GM23338 (cell line): Measurements from ENCODE around the gene TOMM70. TPM values are rescaled to one million over a fixed set of nuclear protein-coding genes. Genes with fewer than 3 reads are reported as not detected.

Experiments used
- ATAC-seq: fragments of 200-7000 bp; cut with Tn5 transposase; 3 replicates; pipeline ENCODE4 v1.9.1; 2020
- DNase-seq: peaks from one replicate; pipeline ENCODE4 v3.0.0-alpha.2; 2015; ENCODE audit warnings: low spot score
- H2AFZ ChIP-seq: fragments of 200-600 bp; sonication (generic); 2 replicates; pipeline ENCODE4 v1.8.0; 2016; ENCODE audit warnings: antibody characterized with exemption, mild to moderate bottlenecking, moderate library complexity
- H3F3A ChIP-seq: fragments of 200-600 bp; sonication (generic); replicated peaks from 2 replicates; pipeline ENCODE4 v1.8.0; 2017; ENCODE audit warnings: antibody characterized with exemption, mixed run types, low read depth
- H3K27ac ChIP-seq: fragments of 200-600 bp; sonication (generic); 2 replicates; pipeline ENCODE4 v1.6.1; 2016; ENCODE audit warnings: low read depth
- H3K27me3 ChIP-seq: fragments of 200-600 bp; sonication (generic); 2 replicates; pipeline ENCODE4 v1.8.0; 2016; ENCODE audit warnings: mild to moderate bottlenecking, mixed run types, moderate library complexity; ENCODE audit not compliant: insufficient read depth
- H3K36me3 ChIP-seq: fragments of 200-600 bp; sonication (generic); 2 replicates; pipeline ENCODE4 v1.8.0; 2016; ENCODE audit warnings: mild to moderate bottlenecking; ENCODE audit not compliant: insufficient read depth
- H3K4me1 ChIP-seq: fragments of 200-600 bp; sonication (generic); 2 replicates; pipeline ENCODE4 v1.8.0; 2016; ENCODE audit warnings: mild to moderate bottlenecking, moderate library complexity; ENCODE audit not compliant: insufficient read depth
- H3K4me2 ChIP-seq: fragments of 200-600 bp; sonication (generic); 2 replicates; pipeline ENCODE4 v1.7.1; 2017; ENCODE audit warnings: mixed run types
- H3K4me3 ChIP-seq: fragments of 200-600 bp; sonication (generic); 2 replicates; pipeline ENCODE4 v1.6.1; 2016; ENCODE audit warnings: mixed run types
- H3K79me2 ChIP-seq: fragments of 200-600 bp; sonication (generic); replicated peaks from 2 replicates; pipeline ENCODE4 v1.8.0; 2017; ENCODE audit warnings: mild to moderate bottlenecking; ENCODE audit not compliant: insufficient read depth
- H3K9me2 ChIP-seq: fragments of 200-600 bp; sonication (generic); 2 replicates; pipeline ENCODE4 v1.8.0; 2017; ENCODE audit not compliant: insufficient read depth
- H4K20me1 ChIP-seq: fragments of 200-600 bp; sonication (generic); replicated peaks from 2 replicates; pipeline ENCODE4 v1.8.0; 2017; ENCODE audit warnings: mild to moderate bottlenecking; ENCODE audit not compliant: insufficient read depth
- H3K27ac Mint-ChIP-seq: 2 replicates; pipeline ENCODE4 v1.8.0; 2020; ENCODE audit warnings: inconsistent platforms, mild to moderate bottlenecking, moderate library complexity, mixed read lengths
- H3K27me3 Mint-ChIP-seq: 3 replicates; pipeline ENCODE4 v1.8.0; 2022; ENCODE audit warnings: low read depth, mild to moderate bottlenecking, moderate library complexity, mixed read lengths, inconsistent platforms; ENCODE audit not compliant: insufficient read depth, poor library complexity
- H3K36me3 Mint-ChIP-seq: 3 replicates; pipeline ENCODE4 v1.8.0; 2021; ENCODE audit warnings: low read depth, mild to moderate bottlenecking, inconsistent platforms, moderate library complexity, mixed read lengths
- H3K4me1 Mint-ChIP-seq: 3 replicates; pipeline ENCODE4 v1.8.0; 2020; ENCODE audit warnings: mild to moderate bottlenecking, inconsistent platforms, mixed read lengths
- H3K4me3 Mint-ChIP-seq: 3 replicates; pipeline ENCODE4 v1.8.0; 2021; ENCODE audit warnings: moderate library complexity, mild to moderate bottlenecking, inconsistent platforms, mixed read lengths
- H3K9me3 Mint-ChIP-seq: 3 replicates; pipeline ENCODE4 v1.8.0; 2020; ENCODE audit warnings: moderate library complexity, mild to moderate bottlenecking, inconsistent platforms, mixed read lengths
- EZH2phosphoT487 ChIP-seq: fragments of 200-600 bp; sonication (generic); IDR thresholded peaks from one replicate; pipeline ENCODE4 v1.8.1; 2018; ENCODE audit warnings: antibody characterized with exemption; ENCODE audit not compliant: unreplicated experiment
- NANOG ChIP-seq: IDR thresholded peaks from 2 replicates; pipeline ENCODE4 v1.6.1; 2016; ENCODE audit warnings: antibody characterized with exemption, borderline replicate concordance
- STAT1 ChIP-seq: IDR thresholded peaks from one replicate; pipeline ENCODE4 v1.6.1; 2016; ENCODE audit warnings: antibody characterized with exemption; ENCODE audit not compliant: unreplicated experiment
- ZNF114 ChIP-seq: fragments of 250-450 bp; sonication (Bioruptor Pico); IDR thresholded peaks from 2 replicates; pipeline ENCODE4 v1.5.0; 2020; ENCODE audit warnings: mild to moderate bottlenecking, moderate library complexity
- ZNF331 ChIP-seq: fragments of 250-450 bp; sonication (Bioruptor Pico); IDR thresholded peaks from 2 replicates; pipeline ENCODE4 v1.5.0; 2020; ENCODE audit warnings: low read depth, mild to moderate bottlenecking, moderate library complexity
- polyA plus RNA-seq: library from polyadenylated mRNA; unstranded; fragments of >200 nt; fragmentation: Nextera tagmentation; extraction: Ambion mirVana; gene quantifications from 2 replicates; pipeline ENCODE4 v1.2.1, GENCODE V29; 2016
- total RNA-seq: library from RNA; depleted of rRNA; stranded (reverse); fragments of >200 nt; shearing (Covaris generic); gene quantifications from 2 replicates; pipeline ENCODE4 v1.2.3, GENCODE V29; 2014
- TF ChIP-seq, protein P1 (sequence below): IDR thresholded peaks from one replicate; pipeline ENCODE4 v1.6.1; 2018; ENCODE audit warnings: antibody characterized with exemption; ENCODE audit not compliant: unreplicated experiment
- TF ChIP-seq, protein P2 (sequence below), 2 experiments: fragments of 200-600 bp in 1 of 2; sonication (generic) in 1 of 2; conservative IDR thresholded peaks; 2 replicates each; pipeline versions ENCODE4 v1.5.1 to v1.6.1; 2016 to 2017; ENCODE audit warnings: antibody characterized with exemption in 2 of 2, low read depth in 2 of 2, mild to moderate bottlenecking in 2 of 2, moderate library complexity in 1 of 2
- TF ChIP-seq, protein P3 (sequence below): IDR thresholded peaks from 2 replicates; pipeline ENCODE4 v1.6.1; 2016; ENCODE audit warnings: antibody characterized with exemption

The TOMM70 gene
- total and polyA plus RNA-seq, 2 experiments from 2014 or later, result 29.5 to 66.8 TPM

DNA sequence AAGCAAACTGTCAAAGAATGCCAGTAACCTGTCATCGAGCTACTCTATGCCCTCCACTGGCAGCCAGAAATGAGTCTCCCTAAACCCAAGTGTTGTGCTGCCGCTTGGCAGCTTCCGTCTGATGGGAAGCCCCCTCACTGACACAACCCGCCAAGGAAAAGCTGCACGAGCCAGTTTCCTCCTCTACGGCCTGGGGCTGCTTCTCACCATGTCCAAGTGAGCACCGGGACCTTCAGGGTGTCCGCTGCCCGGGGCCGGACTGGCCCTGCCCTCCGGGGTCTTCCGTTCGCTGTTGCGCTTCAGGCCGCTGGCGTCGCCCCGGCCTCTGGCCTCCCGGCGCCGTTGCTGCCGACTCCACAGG lies 490 bp downstream of the TOMM70 start:
- Histone ChIP-seq H3K79me2 (peaks cover 88% of the 10 kb centered on the region), H3K4me1 (peaks cover 16% of the 10 kb centered on the region; the same call in 1 of the 2 replicates), H3K4me3 (peak overlapping the region; percentile 65), H3K27me3 (no peaks in the 10 kb centered on the region), H4K20me1 (peaks cover 26% of the 10 kb centered on the region), H2AFZ (peak overlapping the region; percentile 90; the same call in 1 of the 2 replicates), H3K9me2 (no peaks in the 10 kb centered on the region), H3F3A (no peaks in the 10 kb centered on the region), H3K27ac (peak overlapping the region; percentile 96; the same call in 1 of the 2 replicates), H3K36me3 (no peaks in the 10 kb centered on the region), H3K4me2 (peak overlapping the region; percentile 89)
- H3K4me1 Mint-ChIP-seq, result peaks cover 18% of the 10 kb centered on the region
- H3K27ac Mint-ChIP-seq, result 0 out of 2 replicates have a peak overlapping the region, but pooled peaks have one; percentile 70
- H3K36me3 Mint-ChIP-seq, result peaks cover 5% of the 10 kb centered on the region
- TF ChIP-seq ZNF114 (CRISPR knock-in tag), result no peak
- TF ChIP-seq ZNF331 (CRISPR knock-in tag), result no peak
- peaks cover 5% of the 10 kb centered on the region for H3K27me3 Mint-ChIP-seq
- peak; percentile 28 for DNase-seq
- no peaks in the 10 kb centered on the region for H3K9me3 Mint-ChIP-seq
- H3K4me3 Mint-ChIP-seq, result peak overlapping the region; percentile 91
- peak; percentile 16 for ATAC-seq

DNA sequence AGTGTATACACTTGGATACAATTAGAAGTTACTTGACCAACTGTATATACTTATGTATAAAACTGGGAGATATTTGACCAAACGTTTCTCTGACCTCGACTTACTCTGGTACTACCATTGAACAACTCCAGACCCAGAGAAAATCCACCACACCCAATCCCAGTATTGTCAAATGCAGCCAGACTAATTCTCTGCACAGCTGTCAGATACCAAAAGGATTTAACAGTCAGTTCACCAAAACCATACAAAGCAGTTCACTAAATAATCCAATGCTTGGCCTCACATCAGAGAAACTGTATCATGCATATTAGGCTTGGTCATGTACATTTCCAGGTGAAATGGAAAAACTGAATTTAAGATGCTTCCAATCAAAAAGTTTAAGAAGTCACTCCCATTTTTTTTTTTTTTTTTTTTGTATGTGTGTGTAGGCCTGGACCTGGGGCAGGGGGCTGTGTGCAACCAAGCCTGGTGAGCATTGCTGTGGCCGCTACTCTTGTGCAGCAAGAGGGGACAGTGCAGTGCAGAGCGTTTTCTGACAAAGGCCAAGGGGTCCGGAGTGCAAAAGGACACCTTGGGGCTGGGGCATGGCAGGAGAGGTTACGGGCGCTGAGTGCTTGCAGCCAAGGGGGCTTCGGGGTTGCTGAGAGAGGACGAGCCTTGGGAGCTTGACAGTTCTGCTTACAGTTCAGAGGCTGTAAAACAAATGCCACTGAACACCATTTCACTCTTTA lies 1.4 kb downstream of the TOMM70 start:
- peak overlapping the region; percentile 91 for H3K4me3 Mint-ChIP-seq
- H3K27ac Mint-ChIP-seq, result no peak overlapping the region
- Histone ChIP-seq H4K20me1 (peaks cover 35% of the 10 kb centered on the region), H3K9me2 (no peaks in the 10 kb centered on the region), H3K36me3 (no peaks in the 10 kb centered on the region), H3K4me3 (peak overlapping the region; percentile 65), H3K4me2 (peak overlapping the region; percentile 89), H3K27ac (no peak overlapping the region), H3K4me1 (peaks cover 16% of the 10 kb centered on the region; the same call in 1 of the 2 replicates), H3F3A (no peaks in the 10 kb centered on the region), H3K27me3 (no peaks in the 10 kb centered on the region), H2AFZ (no peak overlapping the region), H3K79me2 (peaks cover 88% of the 10 kb centered on the region)
- ATAC-seq, result no peak
- peaks cover 18% of the 10 kb centered on the region for H3K4me1 Mint-ChIP-seq
- H3K27me3 Mint-ChIP-seq, result peaks cover 5% of the 10 kb centered on the region
- no peak for DNase-seq
- peaks cover 2% of the 10 kb centered on the region; the same call in 1 of the 3 replicates for H3K36me3 Mint-ChIP-seq
- no peaks in the 10 kb centered on the region for H3K9me3 Mint-ChIP-seq
- TF ChIP-seq STAT1, result no peak
- no peak for TF ChIP-seq EZH2phosphoT487
- TF ChIP-seq, protein P1, sequence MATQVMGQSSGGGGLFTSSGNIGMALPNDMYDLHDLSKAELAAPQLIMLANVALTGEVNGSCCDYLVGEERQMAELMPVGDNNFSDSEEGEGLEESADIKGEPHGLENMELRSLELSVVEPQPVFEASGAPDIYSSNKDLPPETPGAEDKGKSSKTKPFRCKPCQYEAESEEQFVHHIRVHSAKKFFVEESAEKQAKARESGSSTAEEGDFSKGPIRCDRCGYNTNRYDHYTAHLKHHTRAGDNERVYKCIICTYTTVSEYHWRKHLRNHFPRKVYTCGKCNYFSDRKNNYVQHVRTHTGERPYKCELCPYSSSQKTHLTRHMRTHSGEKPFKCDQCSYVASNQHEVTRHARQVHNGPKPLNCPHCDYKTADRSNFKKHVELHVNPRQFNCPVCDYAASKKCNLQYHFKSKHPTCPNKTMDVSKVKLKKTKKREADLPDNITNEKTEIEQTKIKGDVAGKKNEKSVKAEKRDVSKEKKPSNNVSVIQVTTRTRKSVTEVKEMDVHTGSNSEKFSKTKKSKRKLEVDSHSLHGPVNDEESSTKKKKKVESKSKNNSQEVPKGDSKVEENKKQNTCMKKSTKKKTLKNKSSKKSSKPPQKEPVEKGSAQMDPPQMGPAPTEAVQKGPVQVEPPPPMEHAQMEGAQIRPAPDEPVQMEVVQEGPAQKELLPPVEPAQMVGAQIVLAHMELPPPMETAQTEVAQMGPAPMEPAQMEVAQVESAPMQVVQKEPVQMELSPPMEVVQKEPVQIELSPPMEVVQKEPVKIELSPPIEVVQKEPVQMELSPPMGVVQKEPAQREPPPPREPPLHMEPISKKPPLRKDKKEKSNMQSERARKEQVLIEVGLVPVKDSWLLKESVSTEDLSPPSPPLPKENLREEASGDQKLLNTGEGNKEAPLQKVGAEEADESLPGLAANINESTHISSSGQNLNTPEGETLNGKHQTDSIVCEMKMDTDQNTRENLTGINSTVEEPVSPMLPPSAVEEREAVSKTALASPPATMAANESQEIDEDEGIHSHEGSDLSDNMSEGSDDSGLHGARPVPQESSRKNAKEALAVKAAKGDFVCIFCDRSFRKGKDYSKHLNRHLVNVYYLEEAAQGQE, result no peak
- TF ChIP-seq NANOG, result no peak
- TF ChIP-seq, protein P2, sequence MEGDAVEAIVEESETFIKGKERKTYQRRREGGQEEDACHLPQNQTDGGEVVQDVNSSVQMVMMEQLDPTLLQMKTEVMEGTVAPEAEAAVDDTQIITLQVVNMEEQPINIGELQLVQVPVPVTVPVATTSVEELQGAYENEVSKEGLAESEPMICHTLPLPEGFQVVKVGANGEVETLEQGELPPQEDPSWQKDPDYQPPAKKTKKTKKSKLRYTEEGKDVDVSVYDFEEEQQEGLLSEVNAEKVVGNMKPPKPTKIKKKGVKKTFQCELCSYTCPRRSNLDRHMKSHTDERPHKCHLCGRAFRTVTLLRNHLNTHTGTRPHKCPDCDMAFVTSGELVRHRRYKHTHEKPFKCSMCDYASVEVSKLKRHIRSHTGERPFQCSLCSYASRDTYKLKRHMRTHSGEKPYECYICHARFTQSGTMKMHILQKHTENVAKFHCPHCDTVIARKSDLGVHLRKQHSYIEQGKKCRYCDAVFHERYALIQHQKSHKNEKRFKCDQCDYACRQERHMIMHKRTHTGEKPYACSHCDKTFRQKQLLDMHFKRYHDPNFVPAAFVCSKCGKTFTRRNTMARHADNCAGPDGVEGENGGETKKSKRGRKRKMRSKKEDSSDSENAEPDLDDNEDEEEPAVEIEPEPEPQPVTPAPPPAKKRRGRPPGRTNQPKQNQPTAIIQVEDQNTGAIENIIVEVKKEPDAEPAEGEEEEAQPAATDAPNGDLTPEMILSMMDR (conservative IDR thresholded peaks at IDR 0.05; ENCODE audit: low read depth in 2 of 2), result no peak
- TF ChIP-seq, protein P3, sequence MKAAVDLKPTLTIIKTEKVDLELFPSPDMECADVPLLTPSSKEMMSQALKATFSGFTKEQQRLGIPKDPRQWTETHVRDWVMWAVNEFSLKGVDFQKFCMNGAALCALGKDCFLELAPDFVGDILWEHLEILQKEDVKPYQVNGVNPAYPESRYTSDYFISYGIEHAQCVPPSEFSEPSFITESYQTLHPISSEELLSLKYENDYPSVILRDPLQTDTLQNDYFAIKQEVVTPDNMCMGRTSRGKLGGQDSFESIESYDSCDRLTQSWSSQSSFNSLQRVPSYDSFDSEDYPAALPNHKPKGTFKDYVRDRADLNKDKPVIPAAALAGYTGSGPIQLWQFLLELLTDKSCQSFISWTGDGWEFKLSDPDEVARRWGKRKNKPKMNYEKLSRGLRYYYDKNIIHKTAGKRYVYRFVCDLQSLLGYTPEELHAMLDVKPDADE, result no peak
